Transverse colon (tissue), 4 donors: ENCODE measurements around the gene HEPN1. TPM values are rescaled to one million over a fixed set of nuclear protein-coding genes. Genes with fewer than 3 reads are reported as not detected.

Experiments
- DNase-seq: peaks from one replicate; pipeline ENCODE4 v3.0.0-alpha.2; 2019
- H3K27ac ChIP-seq, 4 donors: fragments of 200-600 bp; sonication (generic); 2 replicates each; pipeline ENCODE4 v1.5.1; 2016 to 2018; ENCODE audit warnings: inconsistent platforms in 4 of 4
- H3K27me3 ChIP-seq: fragments of 200-600 bp; sonication (generic); 2 replicates; pipeline ENCODE4 v1.5.1; 2017; ENCODE audit warnings: inconsistent platforms
- H3K36me3 ChIP-seq, 4 donors: fragments of 200-600 bp; sonication (generic); 2 replicates each; pipeline ENCODE4 v1.5.1; 2017 to 2019; ENCODE audit warnings: inconsistent platforms in 4 of 4
- H3K4me1 ChIP-seq, 4 donors: fragments of 200-600 bp; sonication (generic); 2 replicates each; pipeline ENCODE4 v1.5.1; 2017 to 2020; ENCODE audit warnings: inconsistent platforms in 4 of 4
- H3K4me3 ChIP-seq, 4 donors: fragments of 200-600 bp; sonication (generic); 1 replicate in 1 of 4; 2 replicates in 3 of 4; pipeline versions ENCODE4 v1.5.1 to v1.6.1; 2017 to 2019; ENCODE audit warnings: inconsistent platforms in 4 of 4
- H3K9me3 ChIP-seq, 2 donors: fragments of 200-600 bp; sonication (generic); 2 replicates each; pipeline ENCODE4 v1.5.1; 2017 to 2019; ENCODE audit warnings: inconsistent platforms in 2 of 2
- EP300 ChIP-seq: sonication (generic); formaldehyde crosslinking; IDR thresholded peaks from one replicate; pipeline ENCODE4 v1.6.1; 2017; ENCODE audit warnings: antibody characterized with exemption, low read depth
- POLR2A ChIP-seq: fragments of 450-650 bp; IDR thresholded peaks from one replicate; pipeline ENCODE4 v1.6.1; 2016; ENCODE audit warnings: antibody characterized with exemption, mild to moderate bottlenecking, moderate library complexity
- POLR2AphosphoS5 ChIP-seq, 3 donors: sonication (generic); formaldehyde crosslinking; IDR thresholded peaks; one replicate each; pipeline ENCODE4 v1.6.1; 2016; ENCODE audit warnings: antibody characterized with exemption in 3 of 3
- WGBS, 2 donors: methylation state at CpG; one replicate each; pipeline ENCODE4 v1.1.5; 2018; ENCODE audit warnings: low coverage in 1 of 2; 5-methylcytosine and 5-hydroxymethylcytosine counted together
- in situ Hi-C, 4 donors: fragments of 200-750 bp; cut with MboI; loops; one replicate each; pipeline versions ENCODE4 v1.15.0 to v1.15.1; 2017; ENCODE audit warnings: low sequenced_read_pairs in 3 of 4, low pct_ligation_motif_present in 1 of 4, low pct_unique_long_range_greater_than_20kb in 1 of 4
- intact Hi-C: fragments of 100-400 bp; cut with DNase I; formaldehyde crosslinking; loops from one replicate; pipeline ENCODE4 v1.15.1; 2023; ENCODE audit warnings: low total_unique reads
- total RNA-seq, 4 donors: library from RNA; depleted of rRNA; stranded (reverse); fragments of >200 nt; gene quantifications; one replicate each; pipeline ENCODE4 v1.1.0, GENCODE V29; 2016
- TF ChIP-seq, protein P1 (sequence below), 5 experiments: fragments of 200-600 bp in 3 of 5; fragments of 450-650 bp in 2 of 5; sonication (generic) in 3 of 5; IDR thresholded peaks; 1 replicate in 2 of 5; 2 replicates in 3 of 5; pipeline ENCODE4 v1.5.1; 2016 to 2017; ENCODE audit warnings: antibody characterized with exemption in 5 of 5, inconsistent platforms in 3 of 5, mild to moderate bottlenecking in 2 of 5, moderate library complexity in 1 of 5

The HEPN1 gene
- total RNA-seq, 4 donors from 2014 or later: not detected

DNA sequence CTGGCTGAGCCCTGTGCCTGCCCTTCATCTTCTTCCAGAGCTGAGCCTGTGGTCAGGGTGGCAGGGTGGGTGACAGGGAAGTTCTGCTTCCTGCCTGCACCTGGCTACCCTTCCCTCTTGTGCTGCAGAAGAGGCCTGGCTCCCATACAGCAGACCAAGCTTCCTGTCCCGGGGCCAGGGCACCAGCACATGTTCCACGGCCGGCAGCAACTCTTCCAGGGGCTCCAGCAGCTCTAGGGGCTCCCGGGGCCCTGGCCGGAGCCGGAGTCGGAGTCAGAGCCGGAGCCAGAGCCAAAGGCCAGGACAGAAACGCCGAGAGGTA is 38.8 kb upstream of the HEPN1 start:
- Histone ChIP-seq H3K36me3 (no peaks in the 10 kb centered on the region), H3K4me3 (no peak overlapping the region), H3K27ac (no peak overlapping the region), H3K9me3 (no peaks in the 10 kb centered on the region), H3K4me1 (peaks cover 0 to 28% (median 12%) of the 10 kb centered on the region in 4 donors), H3K27me3 (no peaks in the 10 kb centered on the region)
- in situ Hi-C loops: no loop called here
- 75% methylated on average over 7 of the region's 10 CpGs; no CpG with 5 or more reads in 1 of the 2 donors for WGBS, 2 donors
- TF ChIP-seq, protein P1, sequence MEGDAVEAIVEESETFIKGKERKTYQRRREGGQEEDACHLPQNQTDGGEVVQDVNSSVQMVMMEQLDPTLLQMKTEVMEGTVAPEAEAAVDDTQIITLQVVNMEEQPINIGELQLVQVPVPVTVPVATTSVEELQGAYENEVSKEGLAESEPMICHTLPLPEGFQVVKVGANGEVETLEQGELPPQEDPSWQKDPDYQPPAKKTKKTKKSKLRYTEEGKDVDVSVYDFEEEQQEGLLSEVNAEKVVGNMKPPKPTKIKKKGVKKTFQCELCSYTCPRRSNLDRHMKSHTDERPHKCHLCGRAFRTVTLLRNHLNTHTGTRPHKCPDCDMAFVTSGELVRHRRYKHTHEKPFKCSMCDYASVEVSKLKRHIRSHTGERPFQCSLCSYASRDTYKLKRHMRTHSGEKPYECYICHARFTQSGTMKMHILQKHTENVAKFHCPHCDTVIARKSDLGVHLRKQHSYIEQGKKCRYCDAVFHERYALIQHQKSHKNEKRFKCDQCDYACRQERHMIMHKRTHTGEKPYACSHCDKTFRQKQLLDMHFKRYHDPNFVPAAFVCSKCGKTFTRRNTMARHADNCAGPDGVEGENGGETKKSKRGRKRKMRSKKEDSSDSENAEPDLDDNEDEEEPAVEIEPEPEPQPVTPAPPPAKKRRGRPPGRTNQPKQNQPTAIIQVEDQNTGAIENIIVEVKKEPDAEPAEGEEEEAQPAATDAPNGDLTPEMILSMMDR (IDR thresholded peaks at IDR 0.05): no peak
- TF ChIP-seq POLR2AphosphoS5 (IDR thresholded peaks at IDR 0.05) (no peak), EP300 (no peak), POLR2A (no peak)
- intact Hi-C loops: no loop called here
- DNase-seq: no peak

DNA sequence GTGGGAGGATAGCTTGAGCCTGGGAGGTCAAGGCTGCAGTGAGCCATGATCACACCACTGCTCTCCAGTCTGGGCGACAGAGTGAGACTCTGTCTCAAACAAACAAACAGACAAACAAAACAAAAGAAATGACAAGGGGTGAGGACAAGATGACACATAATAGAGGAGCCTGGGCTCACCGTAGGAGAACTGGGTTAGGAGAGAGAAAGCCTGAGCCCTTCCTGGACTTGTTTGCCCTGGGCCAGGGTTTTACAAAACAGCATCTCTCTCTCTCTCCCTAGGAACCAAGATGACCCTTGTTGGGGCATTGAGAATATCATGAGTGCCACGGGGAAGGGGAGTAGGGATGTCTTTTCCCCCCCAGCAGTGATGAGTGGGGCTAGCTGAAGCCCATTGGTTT is 38.1 kb upstream of the HEPN1 start:
- H3K27me3 ChIP-seq: no peaks in the 10 kb centered on the region
- DNase-seq: no peak
- no peaks in the 10 kb centered on the region for H3K9me3 ChIP-seq
- peaks cover 0 to 24% (median 8%) of the 10 kb centered on the region in 4 donors for H3K4me1 ChIP-seq
- no peak overlapping the region for H3K4me3 ChIP-seq
- in situ Hi-C loops (no loop called here), intact Hi-C loops (no loop called here)
- TF ChIP-seq EP300 (no peak), POLR2AphosphoS5 (IDR thresholded peaks at IDR 0.05) (no peak), POLR2A (no peak)
- TF ChIP-seq, protein P1 (IDR thresholded peaks at IDR 0.05): no peak
- H3K27ac ChIP-seq: no peak overlapping the region
- no peaks in the 10 kb centered on the region for H3K36me3 ChIP-seq
- 80% methylated on average over 3 of the region's 3 CpGs; no CpG with 5 or more reads in 1 of the 2 donors for WGBS, 2 donors

DNA sequence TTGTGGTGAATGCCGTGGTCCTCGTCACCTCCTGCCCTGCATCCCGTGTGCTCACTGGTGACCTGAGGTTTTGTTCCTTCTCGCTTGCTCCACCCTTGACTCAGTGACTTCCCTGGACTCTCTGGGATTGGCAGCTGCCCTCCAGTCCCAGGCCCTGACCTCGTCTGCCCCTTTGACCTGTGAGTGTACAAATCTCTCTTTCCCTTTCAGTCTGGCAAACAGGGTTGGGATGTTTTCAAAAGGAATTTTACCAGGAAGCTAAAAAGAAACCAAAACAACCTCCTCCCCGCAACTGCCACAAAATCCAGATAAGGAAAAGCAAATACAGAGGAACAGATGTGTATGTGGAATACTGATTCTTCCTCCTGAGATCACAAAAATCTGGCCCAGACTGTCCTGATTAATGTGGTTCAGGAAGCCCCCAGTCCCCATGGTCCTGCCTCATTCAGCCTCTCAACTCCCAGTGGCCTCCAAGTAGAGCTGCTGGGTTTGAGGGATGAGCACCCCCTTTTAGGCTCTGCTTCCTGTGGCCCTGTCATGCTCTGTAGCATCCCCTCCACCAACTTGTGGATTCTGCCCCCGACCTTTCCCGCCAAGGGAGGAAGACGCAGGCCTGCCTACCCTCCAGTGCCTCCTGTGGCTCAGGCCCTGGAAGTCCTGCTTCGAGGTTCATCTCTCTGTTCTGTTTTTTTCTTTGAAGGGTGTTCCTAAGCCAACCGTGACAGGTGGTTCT is 36.5 kb upstream of the HEPN1 start:
- 34 to 50% methylated on average over 3 to 11 of the region's 11 CpGs for WGBS, 2 donors
- peak overlapping the region in 2 of 4 donors; percentile 14 to 46 for H3K27ac ChIP-seq
- peaks cover 0 to 13% (median 3%) of the 10 kb centered on the region in 4 donors for H3K4me1 ChIP-seq
- H3K9me3 ChIP-seq: no peaks in the 10 kb centered on the region
- intact Hi-C loops (no loop called here), in situ Hi-C loops (no loop called here)
- TF ChIP-seq, protein P1 (IDR thresholded peaks at IDR 0.05): no peak
- TF ChIP-seq POLR2AphosphoS5 (IDR thresholded peaks at IDR 0.05) (no peak), EP300 (no peak), POLR2A (no peak)
- peaks cover 7% of the 10 kb centered on the region for H3K27me3 ChIP-seq
- H3K36me3 ChIP-seq: no peaks in the 10 kb centered on the region
- H3K4me3 ChIP-seq: no peak overlapping the region
- DNase-seq: no peak

DNA sequence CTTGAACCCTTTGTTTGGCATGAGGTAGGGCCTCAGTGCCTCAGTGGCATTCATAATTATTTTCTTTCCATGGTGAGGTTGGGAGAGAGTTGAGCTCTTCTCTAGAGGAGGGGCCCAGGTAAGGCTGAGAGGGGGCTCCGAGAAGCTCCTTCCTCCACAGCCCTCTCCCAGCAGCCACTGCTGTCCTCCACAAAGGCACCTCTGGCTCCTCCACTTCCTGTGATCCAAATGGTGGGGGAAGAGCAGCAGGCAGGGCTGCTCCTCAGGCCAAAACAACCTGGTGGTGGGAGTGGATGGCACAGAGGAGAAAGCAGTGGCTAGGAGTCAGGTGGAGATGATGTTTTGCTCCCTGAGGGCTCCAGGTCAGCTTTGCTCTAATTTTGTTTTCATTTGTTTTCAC is 34.7 kb upstream of the HEPN1 start:
- WGBS, 2 donors: 83% methylated on average over 1 of the region's 1 CpG; no CpG with 5 or more reads in 1 of the 2 donors
- no peak overlapping the region for H3K4me3 ChIP-seq
- H3K9me3 ChIP-seq: no peaks in the 10 kb centered on the region
- in situ Hi-C loops (no loop called here), intact Hi-C loops (no loop called here)
- TF ChIP-seq EP300 (no peak), POLR2AphosphoS5 (IDR thresholded peaks at IDR 0.05) (no peak), POLR2A (no peak)
- TF ChIP-seq, protein P1 (IDR thresholded peaks at IDR 0.05): no peak
- no peak for DNase-seq
- H3K36me3 ChIP-seq: no peaks in the 10 kb centered on the region
- H3K27me3 ChIP-seq: peaks cover 8% of the 10 kb centered on the region
- peaks cover 0 to 11% (median 3%) of the 10 kb centered on the region in 4 donors for H3K4me1 ChIP-seq
- H3K27ac ChIP-seq: no peak overlapping the region
